ENCODE data around the gene LSMEM2. TPM values are rescaled to one million over a fixed set of nuclear protein-coding genes. Genes with fewer than 3 reads are reported as not detected.

LSMEM2 gene
- total RNA-seq, 4 donors from 2014 or later = 0.41 to 0.98 (median 0.49) TPM; not detected in 1

- H3K27me3 ChIP-seq = no peaks in the 10 kb centered on the region
- no peak overlapping the region for H3K4me3 ChIP-seq
- H3K4me1 ChIP-seq = peaks cover 8 to 12% of the 10 kb centered on the region in 2 donors
- intact Hi-C loops (cut with DNase I; ENCODE audit: low total_unique reads) = no loop called here
- no peaks in the 10 kb centered on the region for H3K9me3 ChIP-seq
- DNase-seq (no peak), ATAC-seq (no peak)
- H3K36me3 ChIP-seq = peaks cover 0 to 38% of the 10 kb centered on the region in 2 donors
- TF ChIP-seq POLR2A (IDR thresholded peaks at IDR 0.05) (no peak), CTCF (IDR thresholded peaks at IDR 0.05 in 4 of 5, conservative IDR thresholded peaks at IDR 0.05 in 1 of 5) (no peak)
- peak overlapping the region in 1 of 4 donors; percentile 41 for H3K27ac ChIP-seq
- in situ Hi-C loops (cut with MboI; ENCODE audit: low sequenced_read_pairs in 4 of 4) = loop anchor here in 1 of 4 donors (25.0 kb wide), 1 partner anchor 349 kb away; the partner anchor contains the start of genes MON1A and RBM6
Measured at GRCh38 chr3:50286322-50287227, 7.7 kb downstream of the LSMEM2 start.

DNA sequence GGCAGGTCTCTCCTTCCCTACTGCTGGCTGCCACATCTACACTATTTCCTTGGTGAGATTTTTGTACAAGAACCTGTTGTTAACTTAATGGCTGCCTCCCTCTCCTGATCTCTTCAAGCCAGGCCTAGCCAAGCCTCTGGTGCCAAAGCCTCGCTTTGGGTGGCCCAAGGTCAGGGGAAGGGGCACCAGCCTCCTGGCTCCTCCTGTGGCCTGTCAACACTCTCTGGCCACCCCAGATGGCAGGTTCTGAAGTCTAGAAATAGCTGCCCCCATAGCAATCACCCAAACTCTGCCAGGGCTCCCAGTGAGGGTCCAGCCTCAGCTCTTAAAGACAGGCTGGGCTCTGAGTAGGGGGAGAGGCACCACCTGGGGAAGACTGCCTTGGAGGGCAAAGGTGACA, 8.4 kb downstream of the LSMEM2 start:
- peaks cover 8 to 13% of the 10 kb centered on the region in 2 donors for H3K4me1 ChIP-seq

GRCh38 chr3:50288387-50289007, 9.6 kb downstream of the LSMEM2 start:
- DNase-seq = no peak
- no peak for ATAC-seq
- H3K36me3 ChIP-seq = peaks cover 0 to 38% of the 10 kb centered on the region in 2 donors
- intact Hi-C loops (cut with DNase I; ENCODE audit: low total_unique reads) = no loop called here
- H3K27me3 ChIP-seq = no peaks in the 10 kb centered on the region
- no peaks in the 10 kb centered on the region for H3K9me3 ChIP-seq
- peak overlapping the region in 1 of 4 donors; percentile 41 for H3K27ac ChIP-seq
- in situ Hi-C loops (cut with MboI; ENCODE audit: low sequenced_read_pairs in 4 of 4) = loop anchor here in 1 of 4 donors (25.0 kb wide), 1 partner anchor 351 kb away; the partner anchor contains the start of genes MON1A and RBM6
- peaks cover 18 to 22% of the 10 kb centered on the region in 2 donors for H3K4me1 ChIP-seq
- no peak overlapping the region for H3K4me3 ChIP-seq
- TF ChIP-seq POLR2A (IDR thresholded peaks at IDR 0.05) = no peak
- TF ChIP-seq CTCF (IDR thresholded peaks at IDR 0.05 in 4 of 5, conservative IDR thresholded peaks at IDR 0.05 in 1 of 5) = no peak

More for the DNA sequence above, 8.4 kb downstream of the LSMEM2 start:
- Histone ChIP-seq H3K27me3 (no peaks in the 10 kb centered on the region), H3K27ac (peak overlapping the region in 1 of 4 donors; percentile 41), H3K9me3 (no peaks in the 10 kb centered on the region), H3K4me3 (no peak overlapping the region), H3K36me3 (peaks cover 0 to 38% of the 10 kb centered on the region in 2 donors)
- intact Hi-C loops (cut with DNase I; ENCODE audit: low total_unique reads) (no loop called here), in situ Hi-C loops (cut with MboI; ENCODE audit: low sequenced_read_pairs in 4 of 4) (loop anchor here in 1 of 4 donors (25.0 kb wide), 1 partner anchor 350 kb away; the partner anchor contains the start of genes MON1A and RBM6)
- DNase-seq (no peak), ATAC-seq (no peak)
- TF ChIP-seq CTCF (IDR thresholded peaks at IDR 0.05 in 4 of 5, conservative IDR thresholded peaks at IDR 0.05 in 1 of 5) = no peak
- no peak for TF ChIP-seq POLR2A (IDR thresholded peaks at IDR 0.05)

GRCh38 chr3:50289130-50289529, 10.2 kb downstream of the LSMEM2 start:
- no peaks in the 10 kb centered on the region for H3K27me3 ChIP-seq
- H3K27ac ChIP-seq = no peak overlapping the region
- DNase-seq (no peak), ATAC-seq (no peak)
- in situ Hi-C loops (cut with MboI; ENCODE audit: low sequenced_read_pairs in 4 of 4) = loop anchor here in 1 of 4 donors (25.0 kb wide), 1 partner anchor 352 kb away; the partner anchor contains the start of genes MON1A and RBM6
- no peak for TF ChIP-seq CTCF (IDR thresholded peaks at IDR 0.05 in 4 of 5, conservative IDR thresholded peaks at IDR 0.05 in 1 of 5)
- TF ChIP-seq POLR2A (IDR thresholded peaks at IDR 0.05) = no peak
- peaks cover 20 to 23% of the 10 kb centered on the region in 2 donors for H3K4me1 ChIP-seq
- H3K36me3 ChIP-seq = peaks cover 0 to 38% of the 10 kb centered on the region in 2 donors
- H3K4me3 ChIP-seq = no peak overlapping the region
- no peaks in the 10 kb centered on the region for H3K9me3 ChIP-seq
- intact Hi-C loops (cut with DNase I; ENCODE audit: low total_unique reads) = no loop called here

Measured in gastrocnemius medialis (tissue), 4 donors.